Activated CD8-positive, alpha-beta T cell treated with anti-CD3 and anti-CD28 coated beads, Interleukin-2, amount 10 ng/mL, durations not matched to agents 7 days and 5 days (primary cell): ENCODE measurements around the gene HECTD1. TPM values are rescaled to one million over a fixed set of nuclear protein-coding genes. Genes with fewer than 3 reads are reported as not detected.

Source experiments
- ATAC-seq: fragments of 150-1000 bp; cut with Tn5 transposase; one replicate; pipeline ENCODE4 v1.10.0; 2021; ENCODE audit warnings: moderate library complexity
- CTCF ChIA-PET: fragments of 350-600 bp; sonication (Branson Sonifier 250); formaldehyde crosslinking; loops from one replicate; lab custom pipeline; 2021; ENCODE audit warnings: antibody characterized with exemption; lab: Charles Lee
- POLR2A ChIA-PET: fragments of 350-600 bp; sonication (Branson Sonifier 250); formaldehyde crosslinking; loops from one replicate; lab custom pipeline; 2021; ENCODE audit warnings: antibody characterized with exemption; lab: Charles Lee
- DNase-seq: peaks from one replicate; pipeline ENCODE4 v3.0.0-alpha.2; 2020
- H3K27ac Mint-ChIP-seq: one replicate; pipeline ENCODE4 v1.8.0; 2021; ENCODE audit warnings: mild to moderate bottlenecking, mixed read lengths
- H3K27me3 Mint-ChIP-seq: one replicate; pipeline ENCODE4 v1.8.0; 2021; ENCODE audit warnings: low read depth, mixed read lengths
- H3K36me3 Mint-ChIP-seq: one replicate; pipeline ENCODE4 v1.8.0; 2021; ENCODE audit warnings: low read depth, mixed read lengths
- H3K4me1 Mint-ChIP-seq: one replicate; pipeline ENCODE4 v1.8.0; 2021; ENCODE audit warnings: low read depth, mixed read lengths
- H3K4me3 Mint-ChIP-seq: one replicate; pipeline ENCODE4 v1.8.0; 2021; ENCODE audit warnings: mild to moderate bottlenecking, mixed read lengths
- H3K9me3 Mint-ChIP-seq: one replicate; pipeline ENCODE4 v1.8.0; 2022; ENCODE audit warnings: mixed read lengths; ENCODE audit not compliant: insufficient read depth
- total RNA-seq, 2 experiments: library from RNA; stranded (reverse); gene quantifications; one replicate each; pipeline ENCODE4 v1.2.3, GENCODE V29; 2021

Gene HECTD1
- total RNA-seq, 2 experiments from 2014 or later = 90.6 to 105 TPM

DNA sequence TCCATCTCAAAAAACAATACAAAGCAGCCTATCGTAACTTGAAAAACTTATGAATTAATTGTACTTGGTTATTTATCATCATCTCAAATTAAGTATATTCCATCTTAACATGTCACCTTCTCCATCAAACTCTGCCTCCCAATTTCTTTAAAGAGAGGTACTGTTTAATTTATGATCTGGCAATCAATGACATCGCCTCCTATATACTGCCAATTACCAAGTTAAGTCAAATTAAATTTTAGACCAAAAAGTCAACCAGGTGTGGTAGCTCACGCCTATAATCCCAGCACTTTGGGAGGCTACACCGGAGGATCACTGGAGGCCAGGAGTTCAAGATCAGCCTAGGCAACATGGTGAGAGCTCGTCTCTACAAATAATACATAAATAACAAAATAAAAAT, 37.7 kb downstream of the HECTD1 start:
- no peak overlapping the region for H3K4me3 Mint-ChIP-seq
- H3K27ac Mint-ChIP-seq = no peak overlapping the region
- H3K36me3 Mint-ChIP-seq = peaks cover 55% of the 10 kb centered on the region
- ChIA-PET CTCF (no interaction called here), POLR2A (interaction anchor here (1.3 kb wide), 1 partner anchor 37 kb away, joined by 4 read pairs; the partner anchor contains the start of gene HECTD1)
- no peaks in the 10 kb centered on the region for H3K9me3 Mint-ChIP-seq
- H3K27me3 Mint-ChIP-seq = no peaks in the 10 kb centered on the region
- DNase-seq = no peak
- H3K4me1 Mint-ChIP-seq = no peaks in the 10 kb centered on the region
- no peak for ATAC-seq

DNA sequence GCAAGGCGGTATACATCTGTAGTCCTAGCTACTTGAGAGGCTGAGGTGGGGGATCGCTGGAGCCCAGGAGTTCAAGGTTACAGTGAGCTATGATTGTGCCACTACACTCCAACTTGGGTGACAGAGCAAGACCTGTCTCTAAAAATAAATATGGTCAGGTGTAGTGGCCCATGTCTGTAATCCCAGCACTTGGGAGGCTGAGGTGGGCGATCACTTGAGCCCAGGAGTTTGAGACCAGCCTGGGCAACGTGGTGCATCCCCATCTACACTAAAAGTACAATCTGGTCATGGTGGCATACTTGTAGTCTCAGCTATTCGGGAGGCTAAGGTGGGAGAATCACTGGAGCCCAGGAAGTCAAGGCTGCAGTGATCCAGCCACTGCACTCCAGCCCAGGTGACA, 40.6 kb downstream of the HECTD1 start:
- no peak for DNase-seq
- Mint-ChIP-seq H3K4me1 (no peaks in the 10 kb centered on the region), H3K27ac (no peak overlapping the region), H3K4me3 (no peak overlapping the region), H3K36me3 (peaks cover 50% of the 10 kb centered on the region), H3K9me3 (no peaks in the 10 kb centered on the region), H3K27me3 (no peaks in the 10 kb centered on the region)
- ChIA-PET POLR2A (interaction anchor here (1.1 to 1.3 kb wide), 2 partner anchors 41 to 189 kb away, joined by 3 to 4 read pairs; partner anchors contain the start of gene HECTD1), CTCF (no interaction called here)
- ATAC-seq = no peak

DNA sequence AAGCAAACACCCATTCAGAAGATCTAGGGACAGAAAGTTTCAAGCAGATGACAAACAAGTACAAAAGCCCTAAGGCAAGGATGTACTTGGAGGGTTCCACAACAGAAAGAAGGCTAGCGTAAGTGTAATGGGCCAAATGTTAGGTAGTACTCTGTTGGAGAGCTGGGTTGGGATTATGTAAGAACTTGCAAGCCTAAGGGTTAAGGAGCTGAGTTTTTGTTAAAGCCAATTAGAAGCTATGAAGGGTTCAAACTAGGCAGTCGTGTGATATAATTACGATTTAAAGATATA, 41.4 kb downstream of the HECTD1 start:
- Mint-ChIP-seq H3K9me3 (no peaks in the 10 kb centered on the region), H3K4me1 (no peaks in the 10 kb centered on the region), H3K27ac (no peak overlapping the region), H3K27me3 (no peaks in the 10 kb centered on the region), H3K36me3 (peaks cover 51% of the 10 kb centered on the region), H3K4me3 (no peak overlapping the region)
- ChIA-PET CTCF (no interaction called here), POLR2A (interaction anchor here (1.3 kb wide), 1 partner anchor 41 kb away, joined by 4 read pairs; the partner anchor contains the start of gene HECTD1)
- ATAC-seq (no peak), DNase-seq (no peak)

DNA sequence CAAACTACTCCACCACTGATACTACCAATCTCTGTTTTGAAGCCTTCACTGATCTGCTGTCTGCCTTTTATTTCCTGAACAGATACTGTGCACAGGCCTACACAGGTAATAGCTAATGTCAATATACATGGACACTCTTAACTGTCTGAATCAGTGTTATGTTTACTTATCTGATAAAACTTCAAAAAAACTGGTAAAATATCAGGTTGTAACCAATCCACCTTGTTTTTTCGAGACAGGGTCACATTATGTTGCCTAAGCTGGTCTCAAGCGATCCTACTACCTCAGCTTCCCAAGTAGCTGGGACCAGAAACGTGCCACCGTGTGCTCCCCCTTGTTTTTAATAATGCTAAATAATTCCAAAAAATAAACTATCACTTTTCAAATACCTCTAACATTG, 43.5 kb downstream of the HECTD1 start:
- ChIA-PET CTCF (no interaction called here), POLR2A (no interaction called here)
- no peak for DNase-seq
- H3K27ac Mint-ChIP-seq = no peak overlapping the region
- H3K4me3 Mint-ChIP-seq = no peak overlapping the region
- H3K9me3 Mint-ChIP-seq = no peaks in the 10 kb centered on the region
- no peaks in the 10 kb centered on the region for H3K27me3 Mint-ChIP-seq
- peaks cover 37% of the 10 kb centered on the region for H3K36me3 Mint-ChIP-seq
- ATAC-seq = no peak
- no peaks in the 10 kb centered on the region for H3K4me1 Mint-ChIP-seq

DNA sequence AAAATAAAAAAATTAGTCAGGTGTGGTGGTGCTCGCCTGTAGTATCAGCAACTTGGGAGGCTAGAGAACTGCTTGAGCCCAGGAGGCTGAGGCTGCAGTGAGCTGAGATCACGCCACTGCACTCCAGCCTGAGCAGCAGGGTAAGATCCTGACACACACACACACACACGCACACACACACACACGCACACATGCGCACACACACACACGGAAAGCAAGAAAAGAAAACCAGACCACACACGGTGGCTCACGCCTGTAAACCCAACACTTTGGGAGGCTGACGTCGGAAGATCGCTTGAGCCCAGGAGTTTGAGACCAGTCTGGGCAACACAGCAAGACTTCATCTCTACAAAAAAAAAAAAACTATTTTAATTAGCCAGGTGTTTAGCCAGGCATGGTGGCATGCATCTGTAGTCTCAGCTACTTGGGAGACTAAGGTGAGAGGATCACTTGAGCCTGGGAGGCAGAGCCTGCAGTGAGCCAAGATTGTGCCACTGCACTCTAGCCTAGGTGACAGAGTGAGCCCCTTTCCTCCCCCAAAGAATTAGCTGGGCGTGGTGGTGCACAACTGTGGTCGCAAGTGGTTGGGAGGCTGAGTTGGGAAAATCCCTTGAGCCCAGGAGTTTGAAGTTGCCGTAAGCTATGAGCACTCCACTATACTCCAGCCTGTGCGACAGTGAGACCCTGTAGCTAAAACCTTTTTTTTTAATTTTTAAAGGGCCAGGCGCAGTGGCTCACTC, 44.5 kb downstream of the HECTD1 start:
- no peaks in the 10 kb centered on the region for H3K27me3 Mint-ChIP-seq
- peaks cover 34% of the 10 kb centered on the region for H3K36me3 Mint-ChIP-seq
- H3K4me1 Mint-ChIP-seq = no peaks in the 10 kb centered on the region
- no peak overlapping the region for H3K4me3 Mint-ChIP-seq
- no peak for DNase-seq
- ChIA-PET CTCF (no interaction called here), POLR2A (no interaction called here)
- H3K27ac Mint-ChIP-seq = no peak overlapping the region
- no peak for ATAC-seq
- no peaks in the 10 kb centered on the region for H3K9me3 Mint-ChIP-seq

DNA sequence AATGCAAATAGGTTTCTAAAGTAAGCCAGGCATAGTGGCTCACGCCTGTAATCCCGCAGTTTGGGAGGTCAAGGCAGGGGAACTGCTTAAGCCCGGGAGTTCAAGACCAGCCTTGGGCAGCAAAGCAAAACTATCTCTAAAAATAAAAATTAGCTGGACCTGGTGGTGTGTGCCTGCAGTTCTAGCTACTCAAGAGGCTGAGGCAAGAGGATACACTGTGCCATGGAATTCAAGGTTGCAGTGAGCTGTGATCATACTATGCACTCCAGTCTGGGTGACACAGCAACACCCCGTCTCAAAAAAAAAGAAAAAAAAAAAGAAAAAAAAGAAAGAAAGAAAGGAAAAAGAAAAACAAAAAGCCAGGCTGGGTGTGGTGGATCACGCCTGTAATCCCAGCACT, 46.3 kb downstream of the HECTD1 start:
- Mint-ChIP-seq H3K4me3 (no peak overlapping the region), H3K27ac (no peak overlapping the region), H3K36me3 (peaks cover 34% of the 10 kb centered on the region), H3K27me3 (no peaks in the 10 kb centered on the region), H3K9me3 (no peaks in the 10 kb centered on the region), H3K4me1 (no peaks in the 10 kb centered on the region)
- no peak for DNase-seq
- ChIA-PET POLR2A (interaction anchor here (0.5 kb wide), 1 partner anchor 22 kb away, joined by 3 read pairs; no protein-coding TSS in a partner anchor), CTCF (no interaction called here)
- no peak for ATAC-seq

DNA sequence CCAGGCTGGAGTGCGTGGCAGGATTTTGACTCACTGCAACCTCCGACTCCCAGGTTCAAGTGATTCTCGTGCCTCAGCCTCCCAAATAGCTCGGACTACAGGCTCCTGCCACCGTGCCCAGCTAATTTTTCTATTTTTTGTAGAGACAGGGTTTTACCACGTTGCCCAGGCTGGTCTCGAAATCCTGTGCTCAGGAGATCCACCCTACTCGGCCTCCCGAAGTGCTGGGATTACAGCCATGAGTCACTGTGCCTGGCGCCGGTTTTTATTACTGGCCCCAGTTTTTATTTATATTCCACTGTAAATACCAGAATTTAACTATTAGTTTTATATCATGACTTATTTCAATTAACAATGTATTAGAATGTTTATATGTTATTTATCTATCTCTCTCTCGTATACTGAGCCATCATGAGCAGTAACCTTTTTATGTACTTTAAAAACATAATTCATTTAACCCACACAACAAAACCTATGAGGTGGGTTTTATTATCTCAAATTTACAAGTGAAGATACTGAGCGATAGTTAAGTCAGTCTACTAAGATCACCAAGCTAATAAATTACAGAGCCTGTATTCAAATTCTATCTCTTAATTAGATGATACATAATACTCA, 47.8 kb downstream of the HECTD1 start:
- no peaks in the 10 kb centered on the region for H3K9me3 Mint-ChIP-seq
- ChIA-PET POLR2A (no interaction called here), CTCF (no interaction called here)
- H3K27me3 Mint-ChIP-seq = no peaks in the 10 kb centered on the region
- H3K27ac Mint-ChIP-seq = no peak overlapping the region
- H3K36me3 Mint-ChIP-seq = peaks cover 29% of the 10 kb centered on the region
- no peak overlapping the region for H3K4me3 Mint-ChIP-seq
- DNase-seq (no peak), ATAC-seq (no peak)
- no peaks in the 10 kb centered on the region for H3K4me1 Mint-ChIP-seq

DNA sequence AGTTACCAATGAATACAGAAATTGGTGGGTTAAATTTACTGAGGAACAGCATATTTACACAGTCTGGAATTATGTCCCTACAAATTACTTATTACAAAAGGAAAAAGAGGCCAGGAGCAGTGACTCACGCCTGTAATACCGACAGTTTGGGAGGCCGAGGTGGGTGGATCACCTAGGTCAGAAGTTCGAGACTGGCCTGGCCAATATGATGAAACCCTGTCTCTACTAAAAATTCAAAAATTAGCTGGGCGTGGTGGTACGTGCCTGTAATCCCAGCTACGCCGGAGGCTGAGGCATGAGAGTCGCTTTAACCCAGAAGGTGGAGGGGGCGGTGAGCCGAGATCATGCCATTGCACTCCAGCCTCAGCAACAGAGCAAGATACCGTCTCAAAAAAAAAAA, 52.6 kb downstream of the HECTD1 start:
- CTCF ChIA-PET = no interaction called here
- POLR2A ChIA-PET = no interaction called here
- ATAC-seq = no peak

DNA sequence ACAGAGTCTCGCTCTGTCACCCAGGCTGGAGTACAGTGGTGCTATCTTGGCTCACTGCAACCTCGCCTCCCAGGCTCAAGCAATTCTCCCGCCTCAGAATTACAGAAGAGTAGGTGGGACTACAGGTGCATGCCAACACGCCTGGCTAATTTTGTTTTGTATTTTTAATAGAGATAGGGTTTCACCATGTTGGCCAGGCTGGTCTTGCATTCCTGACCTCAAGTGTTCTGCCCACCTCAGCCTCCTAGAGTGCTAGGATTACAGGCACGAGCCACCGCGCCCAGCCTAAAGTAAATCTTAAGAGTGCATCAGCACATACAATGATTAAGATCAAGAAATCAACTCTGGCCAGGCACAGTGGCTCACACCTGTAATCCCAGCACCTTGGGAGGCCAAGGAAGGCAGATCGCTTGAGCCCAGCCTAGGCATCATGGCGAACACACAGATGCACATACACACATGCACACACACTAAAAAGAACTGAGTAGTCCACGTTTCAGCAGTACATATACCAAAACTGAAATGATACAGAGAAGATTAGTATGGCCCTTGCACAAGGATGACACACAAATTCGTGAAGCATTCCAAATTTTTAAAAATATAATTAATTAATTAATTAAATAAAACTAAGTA, 65.0 kb downstream of the HECTD1 start:
- ATAC-seq = no peak
- DNase-seq = no peak
- H3K4me1 Mint-ChIP-seq = no peaks in the 10 kb centered on the region
- no peak overlapping the region for H3K4me3 Mint-ChIP-seq
- H3K27me3 Mint-ChIP-seq = no peaks in the 10 kb centered on the region
- H3K9me3 Mint-ChIP-seq = no peaks in the 10 kb centered on the region
- H3K27ac Mint-ChIP-seq = no peak overlapping the region
- ChIA-PET CTCF (no interaction called here), POLR2A (no interaction called here)
- peaks cover 38% of the 10 kb centered on the region for H3K36me3 Mint-ChIP-seq

More for the DNA sequence above, 52.6 kb downstream of the HECTD1 start:
- Mint-ChIP-seq H3K9me3 (no peaks in the 10 kb centered on the region), H3K27me3 (no peaks in the 10 kb centered on the region), H3K27ac (no peak overlapping the region), H3K4me1 (no peaks in the 10 kb centered on the region), H3K4me3 (no peak overlapping the region), H3K36me3 (peaks cover 39% of the 10 kb centered on the region)
- no peak for DNase-seq

DNA sequence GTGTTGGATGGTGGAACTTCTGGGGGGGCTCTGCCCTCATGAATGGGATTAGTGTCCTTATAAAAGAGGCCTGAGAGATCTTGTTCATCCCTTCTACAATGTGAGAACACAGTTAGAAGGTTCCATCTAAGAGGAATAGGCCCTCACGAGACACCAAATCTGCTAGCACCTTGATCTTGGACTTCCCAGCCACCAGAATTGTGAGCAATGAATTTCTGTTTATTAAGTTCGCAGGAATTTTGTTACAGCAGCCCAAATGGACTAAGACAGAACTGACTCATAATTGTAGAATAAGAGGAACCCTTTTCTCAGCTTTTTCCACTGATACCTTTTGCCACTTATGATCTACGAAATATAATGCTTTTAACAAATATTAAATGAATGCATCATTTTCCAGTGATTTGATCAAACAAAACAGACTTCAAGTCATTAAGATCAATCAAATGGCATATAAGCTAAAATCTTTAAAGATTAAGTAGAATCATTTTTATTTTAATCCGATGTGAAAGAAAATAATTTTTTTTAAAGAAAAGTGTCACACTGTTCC, 68.2 kb downstream of the HECTD1 start:
- H3K27ac Mint-ChIP-seq = no peak overlapping the region
- H3K4me1 Mint-ChIP-seq = no peaks in the 10 kb centered on the region
- ChIA-PET POLR2A (no interaction called here), CTCF (interaction anchor here (1.6 kb wide), 1 partner anchor 10 kb away, joined by 6 read pairs; no protein-coding TSS in a partner anchor)
- H3K9me3 Mint-ChIP-seq = no peaks in the 10 kb centered on the region
- no peaks in the 10 kb centered on the region for H3K27me3 Mint-ChIP-seq
- DNase-seq (no peak), ATAC-seq (no peak)
- peaks cover 40% of the 10 kb centered on the region for H3K36me3 Mint-ChIP-seq
- H3K4me3 Mint-ChIP-seq = no peak overlapping the region

DNA sequence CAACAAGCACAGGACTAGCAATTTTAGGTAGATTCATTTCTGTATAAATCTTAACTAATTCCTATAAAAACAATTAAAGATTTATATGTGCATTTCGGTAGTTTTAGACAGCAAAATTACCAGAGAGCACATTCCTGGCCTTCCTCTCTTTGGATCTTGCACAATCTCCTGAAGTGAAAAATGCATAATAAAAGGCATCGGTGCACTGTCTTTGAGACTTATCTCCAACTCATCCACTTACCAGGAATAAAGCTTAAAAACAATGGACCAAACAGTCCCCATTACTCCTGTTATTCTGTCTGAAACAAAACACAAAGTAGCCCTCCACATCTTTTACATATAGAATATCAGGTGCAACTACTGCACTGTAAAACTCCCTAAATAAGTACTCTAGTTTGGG, 69.3 kb downstream of the HECTD1 start:
- ATAC-seq = no peak
- CTCF ChIA-PET = no interaction called here
- no peak overlapping the region for H3K4me3 Mint-ChIP-seq
- H3K27me3 Mint-ChIP-seq = no peaks in the 10 kb centered on the region
- DNase-seq = no peak
- POLR2A ChIA-PET = no interaction called here
- no peak overlapping the region for H3K27ac Mint-ChIP-seq
- H3K9me3 Mint-ChIP-seq = no peaks in the 10 kb centered on the region
- H3K36me3 Mint-ChIP-seq = peaks cover 38% of the 10 kb centered on the region
- no peaks in the 10 kb centered on the region for H3K4me1 Mint-ChIP-seq
